GM19468 (cell line): ENCODE results near the gene ANKRD13B.
"Not testable (repeated sequence)": the region's sequence is repeated elsewhere in the genome, so short reads cannot be mapped to it uniquely, and the experiment has no call there.

Experiments used
- ATAC-seq: cut with Tn5 transposase; IDR thresholded peaks from one replicate; pipeline ENCODE4 v1.9.1; 2021; ENCODE audit warnings: mild to moderate bottlenecking, moderate library complexity, moderate number of reproducible peaks; ENCODE audit not compliant: unreplicated experiment; ENCODE audit errors: extremely low read depth

ANKRD13B gene

DNA sequence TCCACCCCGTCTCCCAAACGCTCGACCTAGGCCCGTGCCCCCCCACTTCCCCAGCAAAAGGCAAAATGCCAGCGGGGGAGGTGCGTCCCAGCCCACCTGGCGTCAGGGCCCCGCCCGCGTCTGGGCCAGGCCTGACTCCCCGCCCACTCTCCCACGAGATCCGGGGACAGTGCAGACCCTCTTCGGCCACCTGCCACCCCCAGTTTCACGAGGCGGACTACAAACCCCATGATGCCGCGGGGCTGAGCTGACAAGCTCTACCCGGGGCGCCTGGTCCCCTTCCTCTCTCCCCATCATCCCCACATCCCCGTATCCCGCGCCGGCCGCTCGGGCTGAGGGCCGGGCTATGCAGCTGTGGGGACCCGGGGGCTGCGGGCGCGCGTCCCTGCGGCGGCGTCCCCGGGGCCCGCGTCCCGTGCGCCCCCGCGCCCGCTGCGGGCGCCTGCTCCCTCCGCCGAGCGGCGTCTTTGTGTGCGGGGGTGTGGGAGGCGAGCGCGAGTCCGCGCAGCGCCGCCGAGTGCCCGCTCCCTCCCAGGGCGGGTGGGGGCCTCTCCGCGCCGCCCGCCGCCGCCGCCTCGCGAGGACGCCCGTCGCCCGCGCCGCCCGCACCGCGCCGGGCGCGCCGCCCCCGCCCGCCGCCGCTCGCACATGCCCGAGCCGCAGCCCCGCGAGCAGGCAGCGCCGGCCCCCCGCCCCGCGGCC is at the start of gene ANKRD13B:
ANKRD13B (plus strand) TSS at position 283 of the 702 bp plus-strand sequence. CDS start 490 bp downstream, outside the sequence.
- no peak for ATAC-seq

DNA sequence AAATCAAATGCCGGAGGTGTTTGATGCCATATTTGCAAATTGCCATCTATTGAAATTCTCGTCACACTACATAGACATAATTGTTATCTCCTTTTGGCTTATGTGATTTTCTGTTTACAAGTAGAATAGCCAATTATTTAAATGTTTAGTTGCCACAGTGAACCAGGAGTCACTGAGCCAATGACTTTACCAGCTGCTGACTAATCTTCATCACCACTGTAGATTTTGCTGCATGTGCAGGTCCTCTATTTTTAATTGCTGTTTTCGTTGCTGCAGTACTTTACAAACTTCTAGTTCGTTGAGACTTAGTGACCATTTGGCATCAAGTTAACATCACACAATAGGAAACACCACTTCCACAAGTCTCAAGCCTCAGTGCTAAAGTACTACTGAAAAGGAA is 48.9 kb upstream of the ANKRD13B start:
- no peak for ATAC-seq

DNA sequence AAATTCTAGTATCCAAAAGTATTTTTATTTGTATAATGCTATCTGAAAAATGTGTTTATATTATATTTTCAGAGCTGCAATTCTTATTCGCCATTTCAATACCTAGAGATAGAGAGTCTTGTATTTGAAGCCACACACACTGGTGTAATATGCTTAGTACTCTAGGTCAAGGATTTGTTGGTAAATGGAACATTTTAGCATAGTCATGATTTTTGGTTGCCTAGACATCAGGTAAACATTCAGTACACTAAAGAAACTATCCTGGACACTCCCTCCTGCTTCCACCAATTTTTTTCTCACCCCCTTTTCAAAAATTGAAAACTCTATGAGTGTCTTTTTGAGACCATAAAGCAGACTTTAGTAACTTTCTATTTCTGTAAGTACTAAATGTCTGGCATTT is 46.8 kb upstream of the ANKRD13B start:
- ATAC-seq: no peak

DNA sequence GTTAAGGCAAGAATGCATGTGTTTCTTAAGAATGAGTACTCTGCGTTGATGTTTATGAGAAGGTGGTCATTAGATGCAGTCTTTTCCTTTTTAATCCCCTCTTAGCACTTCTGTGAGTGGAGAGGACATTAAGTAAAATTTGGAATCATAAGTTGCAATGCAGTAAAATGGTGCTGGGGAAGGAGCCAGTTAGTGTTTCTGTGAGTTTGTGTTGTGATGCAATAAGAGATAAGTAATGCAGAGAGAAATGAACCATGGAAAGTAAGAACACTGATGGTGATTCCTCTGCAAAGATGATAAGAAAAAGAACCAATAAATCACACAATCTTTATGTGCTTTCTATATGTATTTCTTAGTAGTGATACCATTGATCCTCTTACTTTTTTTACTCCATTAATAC is 46.1 kb upstream of the ANKRD13B start:
- ATAC-seq: no peak

DNA sequence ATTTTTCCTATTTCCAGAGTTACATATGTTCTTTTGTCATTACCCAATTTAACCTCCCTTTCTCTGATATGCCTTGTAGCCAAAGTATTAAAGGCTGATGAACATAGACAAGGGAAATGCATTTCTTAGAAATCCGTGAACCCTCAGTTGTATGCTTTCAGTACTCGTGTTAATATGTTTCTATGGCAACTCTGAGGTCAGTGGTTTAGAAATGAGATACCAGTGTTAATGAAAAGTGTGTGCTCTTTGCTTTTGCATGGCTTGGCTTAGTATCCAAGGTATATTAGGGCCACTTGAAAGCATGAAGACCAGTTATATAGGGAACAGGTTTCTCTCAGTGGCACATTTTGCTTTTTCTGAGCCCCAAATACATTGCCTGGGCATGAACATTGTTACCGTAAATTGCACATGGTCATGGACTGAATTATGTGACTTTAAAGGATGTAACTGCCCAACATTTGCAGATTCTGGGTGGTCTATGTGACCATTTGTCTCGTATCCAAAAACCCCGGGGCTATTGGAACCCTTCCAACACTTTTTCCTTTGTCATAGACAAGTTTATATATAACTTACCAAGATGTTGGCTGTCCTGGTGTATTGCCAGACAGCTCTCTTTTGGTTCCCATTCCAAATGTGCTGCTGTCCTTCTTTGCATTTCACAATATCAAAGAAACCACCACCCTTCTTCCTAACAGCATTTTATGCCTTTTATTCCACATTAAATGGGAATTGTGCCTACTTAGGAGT is 43.6 kb upstream of the ANKRD13B start:
- no peak for ATAC-seq

DNA sequence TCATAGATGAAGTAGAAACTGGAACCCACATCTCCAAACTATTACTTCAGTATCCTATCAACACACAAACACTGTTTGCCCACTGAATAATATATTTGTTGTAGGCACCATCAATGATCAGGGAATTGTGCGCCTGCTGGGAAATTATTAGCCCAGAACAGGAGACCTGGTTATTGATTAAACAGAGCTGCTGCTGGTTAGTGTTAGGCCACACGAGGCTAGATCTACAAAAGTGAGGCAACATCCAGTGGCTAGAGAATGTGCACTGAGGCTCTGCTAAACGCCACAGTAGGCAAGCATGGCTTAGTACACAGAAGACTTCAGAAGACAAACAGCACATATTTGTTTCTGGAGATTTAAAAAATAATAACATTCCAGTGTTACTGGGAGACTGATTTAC is 37.1 kb upstream of the ANKRD13B start:
- no peak for ATAC-seq

DNA sequence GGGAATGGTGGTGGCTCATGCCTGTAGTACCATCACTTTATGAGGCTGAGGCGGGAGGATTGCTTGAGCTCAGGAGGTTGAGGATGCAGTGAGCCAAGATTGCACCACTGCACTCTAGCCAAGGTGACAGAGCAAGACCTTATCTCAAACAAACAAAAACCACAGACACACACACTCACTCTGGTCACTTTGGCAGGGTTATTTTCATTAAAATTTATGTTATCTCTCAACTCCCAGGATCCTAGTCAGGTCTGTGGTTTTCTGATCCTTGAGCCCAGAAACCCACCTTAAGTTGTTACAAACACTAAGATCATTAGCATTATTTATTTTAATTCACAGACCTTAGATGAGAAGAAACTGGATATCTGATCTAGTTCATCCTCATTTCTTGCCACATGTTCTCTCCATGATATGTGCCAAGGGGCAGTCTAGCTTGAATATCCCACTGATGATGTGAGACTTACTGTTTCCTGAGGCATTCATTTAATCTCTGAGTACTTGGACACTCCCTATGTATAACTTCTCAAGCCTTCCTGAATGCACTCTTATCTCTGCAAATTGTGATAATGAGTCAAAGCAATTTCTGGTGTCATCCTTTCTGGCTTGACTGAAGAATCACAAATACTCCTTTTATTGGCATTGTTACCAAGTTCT is 35.7 kb upstream of the ANKRD13B start:
- ATAC-seq: no peak

DNA sequence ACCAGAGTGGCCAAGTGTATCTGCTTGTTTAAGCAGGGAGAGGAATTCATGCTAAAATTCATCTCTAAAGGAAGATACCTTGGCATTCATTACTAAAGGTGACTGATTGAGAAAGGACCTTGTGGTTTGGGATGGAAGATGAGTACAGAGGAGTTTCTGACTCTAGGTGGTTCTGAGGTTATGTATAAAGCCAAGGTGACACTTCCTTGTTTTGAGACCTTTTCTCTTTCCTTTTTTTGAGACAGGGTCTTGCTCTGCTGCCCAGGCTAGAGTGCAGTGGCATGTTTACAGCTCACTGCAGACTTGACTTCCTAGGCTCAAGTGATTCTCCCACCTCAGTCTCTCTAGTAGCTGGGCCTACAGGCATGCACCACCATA is 35.2 kb upstream of the ANKRD13B start:
- ATAC-seq: no peak

DNA sequence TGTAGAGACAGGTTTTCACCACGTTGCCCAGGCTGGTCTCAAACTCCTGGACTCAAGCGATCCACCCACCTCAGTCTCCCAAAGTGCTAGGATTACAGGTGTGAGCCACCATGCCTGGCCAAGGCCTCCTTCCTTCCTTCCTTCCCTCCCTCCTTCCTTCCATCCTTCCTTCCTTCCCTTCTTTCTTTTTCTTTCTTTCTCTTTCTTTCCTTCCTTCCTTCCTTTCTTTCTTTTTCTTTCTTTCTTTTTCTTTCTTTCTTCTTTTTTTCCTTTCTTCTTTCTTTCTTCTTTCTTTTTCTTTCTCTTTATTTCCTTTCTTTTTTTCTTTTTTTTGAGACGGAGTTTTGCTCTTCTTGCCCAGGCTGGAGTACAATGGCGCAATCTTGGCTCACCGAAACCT is 34.8 kb upstream of the ANKRD13B start:
- ATAC-seq: not testable (repeated sequence)

DNA sequence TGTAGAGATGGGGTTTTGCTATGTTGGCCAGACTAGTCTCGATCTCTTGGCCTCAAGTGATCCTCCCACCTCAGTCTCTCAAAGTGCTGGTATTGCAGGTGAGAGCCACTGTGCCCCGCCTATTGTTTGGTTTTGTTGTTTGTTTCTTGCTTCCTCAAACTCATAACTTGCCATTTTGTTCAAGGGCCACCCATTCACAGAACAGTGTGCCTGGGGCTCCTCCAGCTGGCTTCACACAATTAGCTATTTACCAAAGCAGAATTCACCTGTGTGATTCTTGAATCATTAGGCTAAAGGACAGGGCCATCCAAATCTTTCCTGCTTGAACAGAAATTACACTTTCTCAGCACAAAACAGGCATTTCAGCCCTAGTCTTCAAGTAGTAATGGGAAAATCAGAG is 33.3 kb upstream of the ANKRD13B start:
- no peak for ATAC-seq

DNA sequence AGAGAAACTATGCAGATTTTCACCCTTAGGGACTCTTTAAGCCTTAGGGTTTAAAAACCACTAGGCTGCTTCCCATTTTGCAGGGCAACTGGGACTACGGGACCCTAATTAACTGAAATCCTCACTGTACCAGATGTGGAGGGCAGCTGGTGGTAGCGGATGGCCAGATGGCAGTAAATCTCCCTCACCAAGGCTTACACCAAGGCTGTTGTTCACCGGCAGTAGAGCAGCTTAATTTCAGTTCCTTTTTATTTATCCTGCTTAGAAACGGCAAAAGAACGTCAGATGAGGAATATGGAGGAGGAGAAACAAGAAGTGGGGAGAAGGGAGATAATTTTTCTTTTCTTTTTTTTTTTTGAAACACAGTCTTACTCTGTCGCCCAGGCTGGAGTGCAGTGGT is 32.6 kb upstream of the ANKRD13B start:
- no peak for ATAC-seq

DNA sequence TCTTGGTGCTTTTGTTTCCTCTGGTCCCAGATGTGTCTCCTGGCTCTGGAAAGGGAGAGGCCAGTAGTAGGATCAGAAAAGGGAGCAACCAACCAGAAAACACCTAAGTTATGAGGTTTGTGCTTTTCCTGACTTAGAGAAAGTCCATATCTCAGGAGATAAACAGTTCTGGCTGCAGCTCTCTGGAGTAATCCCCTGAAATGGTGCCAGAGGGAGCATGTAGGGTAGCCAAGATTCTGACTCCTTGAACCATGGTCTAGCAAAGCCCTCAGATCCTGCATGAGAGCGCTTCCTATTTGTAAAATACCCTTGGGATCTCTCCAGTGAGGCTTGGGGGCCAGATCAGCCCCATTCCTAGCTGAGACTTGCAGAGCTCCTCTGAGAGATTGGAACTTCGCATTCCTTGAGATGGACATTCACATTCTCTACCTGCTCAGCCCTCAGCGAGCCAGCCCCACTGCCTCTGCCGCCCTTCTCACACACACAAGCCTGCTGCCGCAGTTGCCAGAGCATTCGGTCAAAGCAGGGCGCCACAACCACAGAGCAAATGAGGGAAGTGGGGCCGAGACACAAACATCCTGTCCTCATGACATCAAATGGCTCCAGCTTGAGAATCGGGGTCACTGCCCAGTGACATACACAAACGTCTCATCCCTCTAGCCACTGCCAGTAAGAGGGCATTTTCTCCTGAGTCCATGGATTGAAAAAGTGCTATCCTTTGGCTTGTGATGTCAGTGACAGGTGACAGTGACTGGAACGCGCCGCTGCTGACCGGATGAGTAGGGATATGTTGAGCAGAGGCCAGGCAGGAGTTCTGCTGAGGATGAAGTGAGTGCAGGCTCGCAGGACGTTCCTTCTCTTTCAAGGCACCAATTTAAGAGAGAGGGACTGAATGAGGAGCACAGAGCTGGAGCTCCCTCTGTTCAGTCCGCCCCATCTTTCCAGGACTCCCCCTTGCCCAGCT is 31.1 kb upstream of the ANKRD13B start:
- no peak for ATAC-seq

DNA sequence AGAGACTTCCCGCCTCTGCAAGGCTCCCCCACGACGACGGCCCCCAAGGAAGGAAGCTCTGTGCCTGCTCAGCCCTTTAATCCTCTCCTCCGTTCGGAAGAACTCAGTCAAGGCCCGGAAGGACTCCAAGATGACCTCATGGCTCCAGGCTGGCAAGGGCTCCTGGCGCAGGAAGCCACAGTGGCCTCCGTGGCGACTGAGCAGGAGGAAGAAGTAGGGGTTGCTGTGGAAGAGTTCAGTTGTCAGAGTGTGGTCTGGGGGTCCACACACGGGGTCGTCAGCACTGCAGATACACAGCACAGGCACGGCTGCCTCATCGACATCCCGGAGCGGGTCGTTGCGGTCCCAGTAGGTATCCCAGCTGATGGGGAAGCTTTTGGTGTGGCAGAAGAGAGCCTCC is 30.3 kb upstream of the ANKRD13B start:
- ATAC-seq: no peak

DNA sequence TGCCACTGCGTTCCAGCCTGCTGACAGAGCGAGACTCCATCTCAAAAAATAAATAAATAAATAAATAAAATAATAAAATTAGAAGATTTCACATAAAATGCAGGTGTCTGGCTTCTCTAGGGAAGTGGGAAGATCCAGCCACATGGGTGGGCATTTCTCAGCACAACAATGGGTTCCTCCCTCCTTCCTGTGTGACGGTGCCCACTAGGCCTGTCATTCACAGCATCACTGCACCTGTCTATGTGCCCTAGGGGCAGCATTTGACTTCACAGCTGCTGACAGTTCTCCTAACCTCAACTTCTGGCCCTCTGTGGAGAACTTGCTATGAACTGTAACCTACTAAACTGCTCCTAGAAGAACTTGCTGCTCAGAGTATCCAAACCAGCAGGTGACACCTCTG is 29.1 kb upstream of the ANKRD13B start:
- no peak for ATAC-seq

DNA sequence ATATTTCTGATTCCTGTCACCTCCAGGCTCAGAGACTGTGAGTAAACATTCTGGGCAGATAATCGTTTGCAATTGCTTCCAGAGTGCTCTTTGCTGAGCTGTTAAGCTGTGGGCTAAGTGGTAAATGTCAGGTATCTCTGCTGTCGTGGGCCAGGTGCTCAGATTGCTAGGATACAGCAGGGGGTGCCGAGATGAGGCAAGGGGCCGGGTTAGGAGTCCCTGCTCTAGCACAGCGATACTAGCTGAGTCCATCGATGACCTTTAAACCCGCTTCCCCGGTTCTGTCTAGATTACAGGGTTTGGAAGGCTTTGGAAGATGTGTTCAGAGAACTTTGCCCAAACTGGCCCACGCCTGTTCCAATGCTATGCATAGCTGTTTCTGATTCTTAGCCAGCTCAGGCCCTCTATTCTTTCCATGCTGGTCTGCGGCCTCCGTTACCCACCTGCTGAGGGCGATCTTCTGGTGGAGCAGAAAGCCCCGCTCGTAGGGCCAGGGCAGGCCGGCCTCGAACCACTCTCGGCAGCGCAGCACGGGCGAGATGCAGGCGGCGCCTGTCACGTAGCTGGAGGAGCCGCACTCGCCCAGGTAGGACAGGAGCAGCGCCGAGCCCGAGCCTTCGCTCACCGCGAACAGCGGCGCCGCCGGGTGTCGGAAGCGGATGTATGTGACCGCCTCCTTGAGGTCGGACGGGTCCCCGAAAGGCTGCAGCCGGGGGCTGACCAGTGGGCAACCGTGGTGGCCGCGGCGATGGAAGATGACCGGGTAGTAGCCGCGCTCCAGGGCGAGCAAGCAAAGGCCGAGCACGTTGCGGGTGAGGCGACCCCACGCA is 27.1 kb upstream of the ANKRD13B start:
- no peak for ATAC-seq

DNA sequence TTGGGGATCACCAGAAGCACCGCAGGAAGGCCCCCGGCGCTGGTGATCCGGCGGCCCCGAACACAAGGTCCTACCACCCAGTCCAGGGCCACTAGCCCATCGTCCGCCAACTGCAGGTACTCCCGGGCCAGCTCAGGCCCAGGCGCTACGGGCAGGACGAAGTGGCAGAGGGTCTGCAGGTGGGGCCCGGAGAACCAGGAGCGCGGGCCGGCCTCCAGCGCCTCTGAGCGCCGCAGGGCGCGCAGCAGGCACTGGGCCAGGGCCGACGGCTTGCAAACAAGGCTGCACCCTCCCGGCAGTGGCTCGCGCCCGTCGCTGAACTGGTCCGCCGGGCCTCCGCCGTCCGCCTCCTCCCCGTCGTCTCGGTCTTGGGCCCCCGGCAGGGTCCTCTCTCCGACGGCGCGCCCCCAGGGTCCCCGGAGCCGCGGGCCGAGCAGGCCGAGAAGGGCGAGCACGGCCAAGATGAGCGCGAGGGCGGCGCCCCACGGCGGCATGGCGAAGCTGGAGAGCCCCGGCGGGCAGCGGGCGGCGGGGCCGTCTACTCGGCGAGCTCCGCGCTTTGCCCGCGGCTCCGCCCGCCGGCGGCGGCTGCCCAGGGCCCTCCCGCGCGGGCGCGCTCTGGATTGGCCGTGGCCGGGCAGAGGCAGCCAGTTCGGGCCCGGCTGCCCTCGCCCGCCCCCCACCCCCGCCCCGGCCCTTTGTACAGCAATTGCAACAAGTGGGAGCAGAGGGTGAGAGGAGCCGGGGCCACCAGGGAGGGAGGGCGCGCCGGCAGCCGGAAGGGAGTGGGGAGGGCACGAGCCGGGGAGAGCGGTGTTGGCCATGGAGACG is 26.2 kb upstream of the ANKRD13B start, which contains the start of gene ABHD15:
ABHD15 (minus strand) TSS at position 565 of the 831 bp plus-strand sequence; CDS start at position 494, 71 bp downstream.
- ATAC-seq: no peak

DNA sequence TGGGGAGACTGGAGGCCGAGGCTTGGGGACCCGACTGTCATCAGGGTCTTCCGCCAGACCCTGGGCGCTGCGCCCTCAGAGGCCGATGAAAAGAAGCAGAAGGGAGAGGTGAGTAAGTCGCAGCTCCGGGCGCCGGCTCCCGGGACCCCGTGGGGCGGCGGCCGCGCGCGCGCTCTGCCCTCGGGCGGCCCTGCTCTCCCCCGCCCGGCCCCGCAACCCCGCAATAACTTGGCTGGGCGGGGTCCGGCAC is 25.7 kb upstream of the ANKRD13B start:
- no peak for ATAC-seq

DNA sequence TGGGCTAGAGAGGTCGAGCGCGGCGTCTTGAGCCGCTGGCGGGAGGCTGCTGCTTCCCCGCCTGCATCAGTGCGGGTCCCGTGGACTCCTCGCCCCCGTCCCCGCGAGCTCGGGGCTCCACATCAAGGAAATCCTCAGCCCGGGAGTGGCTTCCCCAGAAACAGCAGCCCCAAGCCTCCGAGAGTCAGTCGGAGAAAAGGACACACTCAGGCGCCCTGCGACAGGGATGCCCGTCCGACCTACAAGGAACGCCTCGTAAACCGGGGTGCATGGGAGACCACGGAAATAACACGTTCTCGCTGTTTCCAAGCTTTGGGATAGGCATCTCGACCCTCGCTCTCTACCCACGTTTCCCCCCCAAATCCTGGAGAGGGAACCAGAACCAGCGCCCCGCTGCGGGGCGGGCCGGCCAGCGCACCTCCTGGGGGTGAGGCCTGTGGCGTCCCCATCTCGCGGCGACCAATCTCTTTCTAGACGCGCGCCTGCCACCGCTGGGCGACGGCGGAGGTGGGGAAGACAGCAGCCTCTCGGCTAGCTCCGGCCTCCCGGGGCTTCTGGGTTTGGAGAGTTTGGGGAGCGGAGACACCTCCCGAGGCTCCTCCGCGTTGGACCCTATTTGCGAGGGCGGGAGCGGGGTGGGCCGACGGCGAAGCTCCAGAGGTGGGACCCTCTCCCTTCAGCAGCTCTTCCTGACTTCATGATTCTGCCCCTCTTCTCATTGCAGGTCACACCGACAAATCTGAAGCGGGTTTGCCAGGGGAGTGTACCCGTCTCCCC is 25.2 kb upstream of the ANKRD13B start:
- no peak for ATAC-seq
